Activated T-cell treated with anti-CD3 and anti-CD28 coated beads for 1 hour (primary cell): Measurements from ENCODE around the gene HTR2B.
"Not testable (repeated sequence)": the region's sequence is repeated elsewhere in the genome, so short reads cannot be mapped to it uniquely, and the experiment has no call there.

Experiments
- DNase-seq: peaks from one replicate; pipeline ENCODE4 v3.0.0-alpha.2; 2020; ENCODE audit warnings: low read depth

HTR2B gene

DNA sequence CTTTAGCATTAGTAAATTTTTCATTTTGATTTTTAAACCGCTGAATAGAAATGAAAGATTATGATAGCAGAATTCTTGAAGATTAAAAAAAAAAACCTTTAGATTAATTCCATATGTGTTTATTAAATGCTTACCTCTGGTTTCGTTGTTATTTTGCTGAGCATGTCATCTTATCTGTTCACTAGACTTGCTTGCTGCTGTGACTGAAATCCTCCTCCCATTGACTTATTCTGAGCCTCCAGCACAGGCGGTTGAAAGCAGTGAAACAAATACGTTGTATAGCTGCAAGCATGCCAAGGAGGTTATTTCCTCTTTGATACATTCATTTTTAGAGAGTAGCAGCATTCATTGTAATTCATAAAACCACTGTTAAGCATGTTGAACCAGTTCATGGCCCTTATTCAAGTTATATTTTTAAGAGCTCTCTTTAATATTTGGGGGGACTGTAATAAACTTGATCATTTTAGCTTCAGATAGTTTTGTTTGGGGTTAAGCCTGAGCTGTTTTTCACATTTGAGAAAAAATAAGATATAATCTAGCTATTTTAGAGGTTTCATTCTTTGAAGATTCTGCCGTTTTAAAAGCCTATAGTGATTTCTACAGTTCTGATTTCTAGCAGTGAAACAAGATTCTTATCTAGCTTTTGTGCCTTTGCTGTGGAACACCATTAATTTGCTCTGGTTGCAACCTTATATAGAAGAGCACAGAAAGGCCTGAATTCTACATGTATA lies at the start of gene HTR2B:
Gene HTR2B (minus strand): TSS at position 205 of the 731 bp plus-strand sequence. CDS start 1,278 bp downstream, outside the sequence.
- no peak for DNase-seq

GRCh38 chr2:231174211-231174651 lies 49.4 kb upstream of the HTR2B start:
- no peak for DNase-seq

DNA sequence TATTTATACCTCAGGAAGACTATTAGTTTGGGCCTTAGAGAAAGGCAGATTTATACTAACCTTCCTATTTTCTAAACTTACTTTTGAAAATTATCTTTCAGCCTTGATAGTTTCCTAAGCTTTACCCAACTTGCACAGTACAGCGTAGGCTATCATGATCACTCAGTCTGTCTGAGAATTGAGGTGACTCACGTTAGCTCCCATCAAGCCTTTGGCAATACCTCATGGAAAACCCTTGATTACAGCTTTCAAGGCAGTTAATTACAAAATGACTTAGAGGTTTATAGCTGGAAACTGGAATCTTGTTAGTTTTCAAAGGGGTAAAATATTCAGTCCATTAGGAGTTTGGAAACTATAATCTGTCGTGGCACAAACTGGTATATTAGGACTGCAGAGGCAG lies 47.2 kb upstream of the HTR2B start:
- no peak for DNase-seq

- DNase-seq, result no peak
Observed at GRCh38 chr2:231170055-231170454, 45.2 kb upstream of the HTR2B start.

DNA sequence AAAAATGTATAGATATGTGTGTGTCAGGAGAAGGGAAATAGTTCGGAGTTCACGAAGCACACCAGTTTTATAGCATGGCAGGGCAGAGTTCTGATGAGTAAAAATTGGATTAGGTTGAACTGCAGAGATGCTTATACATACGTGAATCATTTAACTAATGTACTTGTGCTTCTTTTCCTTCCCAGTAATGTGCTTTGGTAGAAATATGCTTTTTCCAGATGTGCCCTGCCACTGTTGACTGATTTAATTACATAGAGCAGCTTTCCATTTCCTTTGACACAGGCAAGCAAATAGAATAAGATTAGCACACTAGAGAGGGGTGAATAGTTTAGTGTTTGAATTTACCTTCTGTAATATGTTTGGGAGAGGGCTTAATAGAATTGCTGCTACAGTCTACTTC lies 44.6 kb upstream of the HTR2B start:
- no peak for DNase-seq

DNA sequence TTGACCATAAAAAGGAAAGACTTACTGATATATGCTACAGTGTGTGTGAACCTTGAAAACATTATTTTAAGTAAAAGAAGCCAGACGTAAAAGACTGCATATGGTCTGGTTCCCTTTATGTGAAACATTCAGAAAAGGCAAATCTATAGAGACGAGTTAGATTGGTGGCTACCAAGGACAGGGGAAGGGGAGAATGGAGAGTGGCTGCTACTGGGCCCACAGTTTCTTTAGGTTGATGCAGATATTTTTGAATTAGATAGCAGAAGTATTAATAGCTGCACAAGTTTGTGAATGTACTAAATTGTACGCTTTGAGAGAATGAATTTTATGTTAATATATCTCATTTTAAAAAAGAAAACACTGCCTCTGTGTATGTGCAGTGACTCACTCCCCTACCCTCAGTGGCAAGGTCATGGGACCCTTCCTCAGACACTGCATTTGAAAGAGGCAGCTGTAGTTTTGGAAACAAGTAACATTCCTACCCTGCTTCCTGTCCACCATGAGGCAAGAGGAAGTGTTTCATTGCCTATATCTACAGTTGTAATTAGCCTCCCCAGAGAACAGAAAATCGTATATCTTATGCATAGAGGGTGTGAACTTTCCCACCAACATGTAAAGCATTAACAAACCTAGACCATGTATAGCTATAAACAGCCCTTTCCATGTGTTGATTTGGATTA lies 43.8 kb upstream of the HTR2B start:
- DNase-seq, result no peak

- no peak for DNase-seq
Observed at GRCh38 chr2:231167745-231168459, 43.1 kb upstream of the HTR2B start.

GRCh38 chr2:231163414-231164095 lies 38.7 kb upstream of the HTR2B start:
- no peak for DNase-seq

DNA sequence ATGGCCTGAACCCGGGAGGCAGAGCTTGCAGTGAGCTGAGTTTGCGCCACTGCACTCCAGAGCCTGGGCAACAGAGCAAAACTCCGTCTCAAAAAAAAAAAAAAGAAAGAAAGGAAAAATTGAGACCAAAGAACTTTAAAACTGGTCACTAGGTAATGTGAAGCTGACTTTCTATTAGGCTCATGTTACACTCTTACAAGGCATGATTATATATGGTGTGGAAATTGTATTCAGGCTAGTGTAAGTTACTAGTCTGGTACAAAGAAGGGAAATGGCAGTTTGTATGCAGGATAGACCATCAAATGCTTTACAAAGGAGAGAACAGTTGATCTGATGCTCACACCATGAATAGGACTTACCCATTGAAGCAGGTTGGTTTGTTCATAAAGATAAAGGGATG lies 38.2 kb upstream of the HTR2B start:
- no peak for DNase-seq

- DNase-seq, result no peak
Observed at GRCh38 chr2:231161877-231162329, 37.1 kb upstream of the HTR2B start.

DNA sequence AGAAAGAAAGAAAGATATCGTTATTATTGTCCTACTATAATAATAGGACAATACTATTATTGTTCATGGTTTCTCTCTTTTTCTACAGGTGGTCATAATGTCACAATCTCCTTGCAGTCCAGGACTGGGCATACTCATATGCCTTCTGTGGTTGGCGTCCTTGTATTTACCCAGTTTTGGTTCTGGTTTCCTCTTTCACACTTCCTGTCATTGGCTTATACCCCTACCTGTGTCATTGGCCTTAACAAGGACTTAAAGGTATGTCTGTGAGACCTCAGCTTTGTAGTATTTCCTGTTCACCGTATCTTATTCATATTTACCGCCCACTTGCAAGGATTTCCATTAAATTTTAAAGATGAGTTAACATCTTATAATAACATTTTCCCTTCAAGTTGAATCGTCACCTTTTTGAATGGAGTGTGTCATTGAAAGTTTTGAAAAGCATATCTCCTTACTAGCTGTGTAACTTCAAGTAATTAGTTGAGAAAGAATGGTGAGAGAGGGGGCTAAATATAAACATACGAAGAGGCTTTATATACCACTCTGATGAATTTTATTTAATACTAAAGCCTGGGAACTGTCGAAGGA lies 36.5 kb upstream of the HTR2B start:
- no peak for DNase-seq

DNA sequence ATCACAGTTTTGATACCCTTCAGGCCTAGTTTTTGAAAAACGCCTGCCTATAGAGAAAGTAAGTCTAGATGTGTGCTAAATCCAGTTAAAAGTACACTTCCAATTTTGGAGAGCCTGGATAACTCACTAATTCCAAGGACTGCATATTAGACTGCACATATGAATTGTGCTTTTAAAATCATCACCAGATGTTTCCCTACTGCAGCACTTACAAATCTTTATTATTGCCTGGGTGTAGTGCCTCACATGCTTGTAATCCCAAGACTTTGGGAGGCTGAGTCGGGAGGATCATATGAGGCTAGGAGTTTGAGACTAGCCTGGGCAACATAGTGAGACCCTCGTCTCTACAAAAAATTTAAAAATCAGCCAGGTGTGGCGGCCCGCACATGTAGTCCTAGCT lies 35.9 kb upstream of the HTR2B start:
- no peak for DNase-seq

GRCh38 chr2:231159306-231159705 lies 34.5 kb upstream of the HTR2B start:
- DNase-seq, result no peak

GRCh38 chr2:231152800-231153557 lies 28.1 kb upstream of the HTR2B start:
- no peak for DNase-seq

DNA sequence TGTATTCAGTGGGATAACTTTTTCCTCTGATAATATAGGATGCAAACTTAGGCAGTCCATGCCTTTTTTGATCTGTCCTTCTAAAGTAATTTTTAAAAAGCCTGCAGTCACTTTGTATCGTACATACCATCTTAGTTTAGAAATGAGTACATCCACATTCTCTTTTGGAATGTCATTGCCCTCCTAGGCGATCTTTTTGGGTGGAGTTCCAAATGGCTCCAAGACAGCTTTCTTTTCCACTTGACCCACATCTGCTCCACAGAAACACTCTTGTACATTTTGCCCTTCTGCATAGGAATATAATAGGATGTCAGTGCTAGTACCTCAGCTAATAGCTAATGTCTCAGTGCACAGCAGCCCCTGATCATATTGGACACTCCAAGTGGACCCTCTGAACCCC lies 21.8 kb upstream of the HTR2B start:
- no peak for DNase-seq

DNA sequence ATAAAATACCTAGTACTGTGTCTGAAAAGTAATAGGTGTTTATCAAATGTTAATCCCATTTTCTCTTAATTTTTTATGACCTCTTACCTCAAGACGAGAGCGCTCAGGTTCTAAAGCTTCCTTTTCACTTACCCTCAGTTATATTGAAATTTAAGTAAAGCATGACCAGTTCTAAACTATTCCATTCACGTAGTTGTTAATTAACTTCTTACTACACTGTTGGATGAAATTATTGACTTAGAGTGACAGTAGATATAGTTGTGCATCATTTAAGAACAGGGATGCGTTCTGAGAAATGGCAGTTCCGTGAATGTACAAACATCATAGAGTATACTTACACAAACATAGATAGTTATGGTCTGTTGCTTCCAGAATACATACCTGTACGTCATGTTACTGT lies 20.1 kb upstream of the HTR2B start:
- no peak for DNase-seq

- not testable (repeated sequence) for DNase-seq
Observed at GRCh38 chr2:231140808-231141207, 16.0 kb upstream of the HTR2B start.

- no peak for DNase-seq
Observed at GRCh38 chr2:231139796-231140195, 15.0 kb upstream of the HTR2B start.

GRCh38 chr2:231138699-231139098 lies 13.9 kb upstream of the HTR2B start:
- no peak for DNase-seq

DNA sequence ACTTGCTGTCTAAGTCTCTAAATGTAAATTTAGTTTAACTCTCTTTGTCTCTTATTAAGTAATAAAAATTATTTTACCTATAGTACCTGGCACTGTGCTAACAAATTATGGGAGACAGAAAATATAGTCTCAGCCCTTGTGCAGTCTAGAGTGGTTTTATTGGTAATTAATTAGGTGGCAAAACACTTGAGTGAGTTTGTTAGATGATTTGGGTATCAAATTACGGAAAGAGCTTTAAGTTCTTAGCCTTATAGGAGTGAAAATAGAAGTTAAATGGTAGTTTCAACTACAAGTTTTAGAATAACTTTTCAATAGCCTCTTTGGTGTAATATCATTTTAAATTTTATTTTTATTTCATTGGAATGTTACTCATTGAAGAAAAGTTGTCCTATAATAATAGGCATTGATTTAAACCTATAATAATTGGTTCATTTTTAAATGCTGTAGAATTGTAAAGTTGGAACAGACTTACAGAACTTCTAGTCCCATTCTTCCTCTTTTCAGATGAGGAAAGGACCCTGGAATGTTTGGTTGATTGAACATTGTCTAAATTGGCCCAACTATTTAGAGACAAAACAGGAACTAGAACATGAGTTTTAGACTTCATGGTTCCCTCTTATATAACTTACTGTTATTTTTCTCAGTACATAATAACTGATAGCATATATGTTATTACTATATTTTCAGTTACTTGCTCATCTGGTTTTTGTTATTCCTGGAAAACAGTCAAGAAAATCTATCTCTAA lies 10.2 kb upstream of the HTR2B start:
- DNase-seq, result no peak
